Gastrocnemius medialis (tissue), 4 donors: ENCODE data around the gene NFAM1.

Experiments
- POLR2A ChIP-seq, 2 donors: fragments of 450-650 bp; IDR thresholded peaks; one replicate each; pipeline ENCODE4 v1.6.1; 2017; ENCODE audit warnings: antibody characterized with exemption in 2 of 2, mild to moderate bottlenecking in 2 of 2, moderate library complexity in 2 of 2
- TF ChIP-seq, protein P1 (sequence below), 5 experiments: fragments of 450-650 bp in 3 of 5; fragments of 200-600 bp in 2 of 5; sonication (generic) in 2 of 5; IDR thresholded peaks in 4 of 5; conservative IDR thresholded peaks in 1 of 5; 1 replicate in 4 of 5; 2 replicates in 1 of 5; pipeline ENCODE4 v1.5.1; 2016 to 2019; ENCODE audit warnings: antibody characterized with exemption in 5 of 5, mild to moderate bottlenecking in 3 of 5, moderate library complexity in 3 of 5

DNA sequence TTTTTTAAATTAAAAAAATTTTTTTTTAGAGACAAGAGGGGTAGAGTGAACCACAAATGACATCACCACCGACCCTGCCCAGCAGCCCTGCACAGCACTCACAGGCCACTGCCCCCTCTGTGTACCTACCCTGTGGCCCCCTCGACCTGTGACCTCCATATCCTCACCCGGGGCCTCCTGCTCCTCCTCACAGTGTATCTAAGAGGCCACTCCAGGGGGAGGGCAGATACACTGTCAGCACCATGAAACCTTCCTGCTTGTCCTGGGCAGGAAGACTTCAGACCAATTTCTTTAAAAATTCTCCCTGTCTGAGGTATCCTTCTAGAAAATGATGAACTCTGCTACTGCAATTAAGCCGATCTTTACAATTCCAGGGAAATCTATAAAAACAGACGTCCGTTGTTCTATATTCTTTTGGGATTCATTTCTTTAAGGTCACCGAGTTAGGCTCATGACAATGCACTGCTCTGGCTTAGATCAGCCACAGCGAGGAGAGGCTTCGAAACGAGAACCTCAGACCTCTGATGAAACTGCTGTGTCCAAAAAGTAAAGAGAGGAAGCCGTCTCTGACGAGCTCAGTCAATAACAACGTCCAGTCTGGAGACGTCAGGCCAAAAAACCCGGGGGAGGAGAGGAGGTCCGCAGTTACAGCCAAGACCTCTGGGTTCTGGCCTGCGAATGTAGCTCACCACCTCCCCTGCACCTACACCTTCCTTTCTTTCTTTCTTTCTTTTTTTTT is 17.5 kb downstream of the NFAM1 start:
- TF ChIP-seq, protein P1, sequence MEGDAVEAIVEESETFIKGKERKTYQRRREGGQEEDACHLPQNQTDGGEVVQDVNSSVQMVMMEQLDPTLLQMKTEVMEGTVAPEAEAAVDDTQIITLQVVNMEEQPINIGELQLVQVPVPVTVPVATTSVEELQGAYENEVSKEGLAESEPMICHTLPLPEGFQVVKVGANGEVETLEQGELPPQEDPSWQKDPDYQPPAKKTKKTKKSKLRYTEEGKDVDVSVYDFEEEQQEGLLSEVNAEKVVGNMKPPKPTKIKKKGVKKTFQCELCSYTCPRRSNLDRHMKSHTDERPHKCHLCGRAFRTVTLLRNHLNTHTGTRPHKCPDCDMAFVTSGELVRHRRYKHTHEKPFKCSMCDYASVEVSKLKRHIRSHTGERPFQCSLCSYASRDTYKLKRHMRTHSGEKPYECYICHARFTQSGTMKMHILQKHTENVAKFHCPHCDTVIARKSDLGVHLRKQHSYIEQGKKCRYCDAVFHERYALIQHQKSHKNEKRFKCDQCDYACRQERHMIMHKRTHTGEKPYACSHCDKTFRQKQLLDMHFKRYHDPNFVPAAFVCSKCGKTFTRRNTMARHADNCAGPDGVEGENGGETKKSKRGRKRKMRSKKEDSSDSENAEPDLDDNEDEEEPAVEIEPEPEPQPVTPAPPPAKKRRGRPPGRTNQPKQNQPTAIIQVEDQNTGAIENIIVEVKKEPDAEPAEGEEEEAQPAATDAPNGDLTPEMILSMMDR (IDR thresholded peaks at IDR 0.05 in 4 of 5, conservative IDR thresholded peaks at IDR 0.05 in 1 of 5) = no peak
- TF ChIP-seq POLR2A (IDR thresholded peaks at IDR 0.05) = no peak
